ENCODE measurements around the gene GNPTAB.

The GNPTAB gene

GRCh38 chr12:101777978-101778377, 52.8 kb downstream of the GNPTAB start:
- in situ Hi-C loops (cut with MboI; ENCODE audit: low sequenced_read_pairs) = loop anchor here (10.0 kb wide), 1 partner anchor 47 kb away; no protein-coding TSS in a partner anchor

GRCh38 chr12:101777485-101777884, 53.3 kb downstream of the GNPTAB start:
- in situ Hi-C loops (cut with MboI; ENCODE audit: low sequenced_read_pairs) = loop anchor here (10.0 kb wide), 1 partner anchor 47 kb away; no protein-coding TSS in a partner anchor

DNA sequence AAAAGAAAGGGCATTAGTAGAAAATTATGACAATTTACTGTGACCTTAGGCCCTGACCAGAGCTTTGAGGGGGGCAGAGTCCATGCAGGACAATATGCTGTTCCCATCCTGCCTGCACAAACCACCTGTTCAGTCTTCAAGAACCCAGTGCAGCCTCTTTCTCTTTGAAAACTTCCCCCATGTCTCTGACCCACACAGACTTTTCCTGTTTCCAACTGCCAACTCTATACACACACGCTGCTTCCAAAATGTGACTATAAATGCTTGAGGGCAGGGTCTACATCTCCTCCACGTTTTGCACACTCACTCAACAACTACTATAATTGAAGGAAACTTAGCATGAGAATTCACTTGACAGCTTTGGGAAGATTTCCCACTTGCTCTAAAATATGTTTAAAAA, 54.9 kb downstream of the GNPTAB start:
- in situ Hi-C loops (cut with MboI; ENCODE audit: low sequenced_read_pairs) = loop anchor here (10.0 kb wide), 1 partner anchor 49 kb away; no protein-coding TSS in a partner anchor

GRCh38 chr12:101773650-101774162, 57.1 kb downstream of the GNPTAB start:
- in situ Hi-C loops (cut with MboI; ENCODE audit: low sequenced_read_pairs) = loop anchor here (10.0 kb wide), 1 partner anchor 51 kb away; no protein-coding TSS in a partner anchor

- in situ Hi-C loops (cut with MboI; ENCODE audit: low sequenced_read_pairs) = loop anchor here (10.0 kb wide), 1 partner anchor 53 kb away; no protein-coding TSS in a partner anchor
Observed at GRCh38 chr12:101772012-101772775, 58.6 kb downstream of the GNPTAB start.

GRCh38 chr12:101769865-101770264, 60.9 kb downstream of the GNPTAB start:
- in situ Hi-C loops (cut with MboI; ENCODE audit: low sequenced_read_pairs) = loop anchor here (10.0 kb wide), 1 partner anchor 55 kb away; no protein-coding TSS in a partner anchor

GRCh38 chr12:101768781-101769180, 62.0 kb downstream of the GNPTAB start:
- in situ Hi-C loops (cut with MboI; ENCODE audit: low sequenced_read_pairs) = no loop called here

- in situ Hi-C loops (cut with MboI; ENCODE audit: low sequenced_read_pairs) = no loop called here
Observed at GRCh38 chr12:101767537-101767936, 63.2 kb downstream of the GNPTAB start.

GRCh38 chr12:101764051-101764792, 66.5 kb downstream of the GNPTAB start:
- in situ Hi-C loops (cut with MboI; ENCODE audit: low sequenced_read_pairs) = no loop called here

- in situ Hi-C loops (cut with MboI; ENCODE audit: low sequenced_read_pairs) = no loop called here
Observed at GRCh38 chr12:101763246-101763931, 67.4 kb downstream of the GNPTAB start.

DNA sequence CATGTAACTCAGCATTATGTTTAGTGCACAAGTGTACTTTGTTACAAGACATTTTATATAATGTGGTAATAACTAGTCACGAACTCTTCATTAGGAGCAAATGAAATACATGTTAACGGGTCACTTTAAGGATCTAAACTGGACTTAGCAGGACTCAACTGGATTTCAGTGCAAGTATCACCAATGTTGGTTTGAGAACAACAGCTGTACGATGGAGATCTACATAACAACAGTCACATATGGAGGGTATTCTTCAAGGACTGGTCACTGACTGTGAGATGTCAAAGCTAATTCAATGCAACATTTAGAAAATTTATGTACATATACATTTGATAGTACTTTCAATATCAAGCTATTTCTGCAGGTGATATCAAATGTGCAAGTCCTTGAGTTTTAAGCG, 69.0 kb downstream of the GNPTAB start:
- in situ Hi-C loops (cut with MboI; ENCODE audit: low sequenced_read_pairs) = no loop called here

DNA sequence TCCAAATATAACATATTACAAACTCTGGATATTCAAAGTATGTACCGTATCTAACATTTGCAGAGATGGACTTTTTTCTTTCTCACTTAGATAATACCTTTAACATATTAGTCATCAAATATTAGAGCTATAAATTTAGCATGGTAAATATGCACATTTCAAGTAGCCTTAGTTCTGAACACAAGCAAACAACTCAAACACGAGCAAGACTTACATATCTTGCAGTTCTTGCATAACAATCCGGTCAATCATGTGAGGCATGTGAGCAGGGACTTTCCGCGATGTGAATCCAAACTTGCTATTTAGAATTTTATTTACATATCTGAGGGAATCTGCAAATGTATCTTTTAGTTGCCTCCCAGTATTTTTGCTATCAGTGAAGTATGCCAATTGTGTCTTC, 69.4 kb downstream of the GNPTAB start:
- in situ Hi-C loops (cut with MboI; ENCODE audit: low sequenced_read_pairs) = no loop called here

DNA sequence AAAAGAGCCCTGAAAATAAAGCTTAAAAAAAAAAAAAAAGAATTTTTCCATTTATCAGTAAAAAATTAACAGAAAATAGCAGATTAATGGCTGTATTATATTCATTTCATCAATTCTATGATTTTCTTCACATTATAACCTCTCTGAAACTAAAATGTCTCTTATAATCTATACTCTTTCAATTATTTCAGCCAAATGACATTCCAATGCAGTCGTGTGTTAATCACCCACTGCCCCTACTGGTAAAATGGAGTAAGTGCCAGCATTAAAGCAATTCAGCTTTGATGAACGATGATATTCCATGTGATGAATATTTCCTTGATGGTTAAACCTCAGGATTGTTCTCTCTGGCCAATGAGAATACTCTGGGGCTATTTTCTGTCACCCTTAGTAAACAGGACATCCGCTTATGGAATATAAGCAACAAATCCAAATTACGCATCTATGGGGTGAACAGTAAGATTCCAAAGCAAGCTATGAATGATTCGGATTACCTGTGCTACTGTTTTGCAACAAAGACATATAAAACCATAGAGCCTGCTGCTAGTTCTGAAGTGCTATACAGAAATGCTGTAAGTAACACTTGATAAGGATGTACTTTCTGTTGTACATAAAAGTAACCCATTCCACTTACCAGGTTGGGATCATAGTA, 71.2 kb downstream of the GNPTAB start:
- in situ Hi-C loops (cut with MboI; ENCODE audit: low sequenced_read_pairs) = no loop called here

DNA sequence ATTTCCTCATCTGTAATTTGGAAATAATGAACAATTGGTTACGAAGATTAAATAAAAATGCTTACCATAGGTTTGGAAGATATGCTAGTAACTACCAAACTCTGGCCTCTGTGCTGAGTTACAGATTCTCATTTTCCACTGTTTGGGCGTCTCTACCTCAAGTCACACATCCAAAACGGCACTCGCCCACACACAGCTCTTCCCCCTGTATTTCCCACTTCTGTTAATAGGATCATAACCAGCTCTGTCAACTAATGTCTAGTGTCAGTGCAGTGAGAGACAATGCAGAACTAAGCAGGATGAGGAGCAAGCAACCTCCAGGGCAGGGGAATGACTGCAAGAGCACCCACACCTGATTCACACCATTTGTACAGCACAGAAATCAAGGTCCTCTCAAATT, 80.6 kb downstream of the GNPTAB start:
- in situ Hi-C loops (cut with MboI; ENCODE audit: low sequenced_read_pairs) = no loop called here

DNA sequence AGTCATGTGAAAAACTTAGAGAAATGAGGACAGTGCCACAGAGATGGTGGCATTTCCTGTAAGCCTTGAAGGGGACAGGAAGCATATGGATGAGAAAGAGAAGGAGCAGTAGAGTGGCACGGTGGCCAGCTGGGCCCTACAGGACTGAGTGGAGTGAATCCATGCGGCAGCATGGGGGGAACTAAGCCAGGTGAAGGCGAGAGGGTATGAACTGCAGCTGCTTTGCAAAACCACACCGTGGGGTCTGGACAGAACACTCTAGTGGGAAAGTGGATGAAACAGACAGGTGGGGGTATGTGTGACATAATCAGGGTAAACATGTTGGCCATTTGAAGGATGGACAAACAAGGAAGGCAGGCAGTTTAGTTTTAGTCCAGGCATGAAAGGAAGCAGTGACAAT, 81.1 kb downstream of the GNPTAB start:
- in situ Hi-C loops (cut with MboI; ENCODE audit: low sequenced_read_pairs) = no loop called here

GRCh38 chr12:101748907-101749306, 81.9 kb downstream of the GNPTAB start:
- in situ Hi-C loops (cut with MboI; ENCODE audit: low sequenced_read_pairs) = no loop called here

DNA sequence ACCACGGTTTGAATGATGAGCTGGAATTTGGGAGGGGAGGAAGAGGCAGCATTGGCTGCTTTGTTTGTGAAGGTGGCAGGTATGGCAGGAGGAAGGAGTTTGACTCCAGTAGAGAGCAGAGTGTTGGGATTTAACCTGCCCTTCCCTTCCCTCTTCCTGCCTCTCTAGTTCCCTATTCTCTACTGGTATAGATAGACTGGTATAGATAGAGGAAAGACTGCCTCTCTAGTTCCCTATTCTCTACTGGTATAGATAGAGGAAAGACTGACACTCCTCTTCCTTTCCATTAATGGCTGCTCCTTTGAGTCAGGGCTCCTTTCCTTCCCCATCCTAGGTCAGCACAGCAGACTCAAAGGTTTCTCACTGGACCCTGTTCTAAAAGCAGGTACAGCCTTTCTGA, 83.1 kb downstream of the GNPTAB start:
- in situ Hi-C loops (cut with MboI; ENCODE audit: low sequenced_read_pairs) = no loop called here

- in situ Hi-C loops (cut with MboI; ENCODE audit: low sequenced_read_pairs) = no loop called here
Observed at GRCh38 chr12:101746661-101747060, 84.1 kb downstream of the GNPTAB start.

- in situ Hi-C loops (cut with MboI; ENCODE audit: low sequenced_read_pairs) = no loop called here
Observed at GRCh38 chr12:101746196-101746595, 84.6 kb downstream of the GNPTAB start.

DNA sequence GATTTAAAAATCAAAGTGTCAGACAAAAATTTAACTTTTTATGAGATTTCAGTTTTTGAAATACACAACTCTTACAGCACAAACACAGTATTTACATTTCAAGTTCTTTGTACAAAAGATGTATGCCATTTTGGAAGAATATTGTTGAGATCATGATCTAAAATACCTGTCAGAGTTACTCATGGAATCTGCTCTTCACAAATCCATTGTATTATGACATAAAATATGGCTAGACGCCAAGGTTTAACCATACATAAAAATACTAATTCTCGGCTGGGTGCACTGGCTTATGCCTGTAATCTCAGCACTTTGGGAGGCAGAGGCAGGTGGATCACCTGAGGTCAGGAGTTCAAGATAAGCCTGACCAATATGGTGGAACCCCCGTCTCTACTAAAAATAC, 85.3 kb downstream of the GNPTAB start:
- in situ Hi-C loops (cut with MboI; ENCODE audit: low sequenced_read_pairs) = no loop called here

Measured in HL-60/S4 treated with phorbol 12-myristate 13-acetate at 8.2 ng/mL for 4 days and 3 days (cell line).